Panc1 (cell line): ENCODE measurements around the gene ZNF316.

Experiments used
- CTCF ChIP-seq: fragments of 450-650 bp; IDR thresholded peaks from 2 replicates; pipeline ENCODE4 v1.5.1; 2017; ENCODE audit warnings: mild to moderate bottlenecking
- POLR2AphosphoS5 ChIP-seq: IDR thresholded peaks from 2 replicates; pipeline ENCODE4 v1.6.1; 2012; ENCODE audit warnings: mild to moderate bottlenecking, low read depth, low read length, moderate library complexity
- TCF7L2 ChIP-seq: IDR thresholded peaks from 2 replicates; pipeline ENCODE4 v1.6.1; 2011; ENCODE audit warnings: mild to moderate bottlenecking, low read depth, low read length, inconsistent platforms

GRCh38 chr7:6644728-6645127, 7.6 kb downstream of the ZNF316 start:
- TF ChIP-seq CTCF, result no peak
- no peak for TF ChIP-seq POLR2AphosphoS5
- no peak for TF ChIP-seq TCF7L2
